WERI-Rb-1 (cell line): ENCODE results near the gene RHOH.

Source experiments
- DNase-seq: peaks from one replicate; pipeline ENCODE4 v3.0.0-alpha.2; 2020
- H3K27ac ChIP-seq: fragments of 250-450 bp; sonication (Bioruptor Pico); 2 replicates; pipeline ENCODE4 v1.5.1; 2020; ENCODE audit warnings: mild to moderate bottlenecking, moderate library complexity
- H3K27me3 ChIP-seq: fragments of 250-450 bp; sonication (Bioruptor Pico); 2 replicates; pipeline ENCODE4 v1.5.1; 2021; ENCODE audit warnings: mild to moderate bottlenecking, low read depth, moderate library complexity; ENCODE audit not compliant: insufficient read depth, severe bottlenecking
- H3K36me3 ChIP-seq: fragments of 250-450 bp; sonication (Bioruptor Pico); 2 replicates; pipeline ENCODE4 v1.5.1; 2020; ENCODE audit warnings: mild to moderate bottlenecking, moderate library complexity
- H3K4me3 ChIP-seq: 2 replicates; pipeline ENCODE4 v1.5.1; 2011; ENCODE audit warnings: low read depth, mild to moderate bottlenecking, control low read depth, low read length
- H3K9me3 ChIP-seq: fragments of 250-450 bp; sonication (Bioruptor Pico); 2 replicates; pipeline ENCODE4 v1.5.1; 2021; ENCODE audit warnings: mild to moderate bottlenecking, moderate library complexity; ENCODE audit not compliant: severe bottlenecking
- CTCF ChIP-seq: IDR thresholded peaks from 2 replicates; pipeline ENCODE4 v1.5.1; 2011; ENCODE audit warnings: low read depth, mild to moderate bottlenecking, control low read depth, inconsistent platforms, low read length

The RHOH gene

GRCh38 chr4:40238008-40238699, 41.3 kb downstream of the RHOH start:
- no peaks in the 10 kb centered on the region for H3K36me3 ChIP-seq
- TF ChIP-seq CTCF: no peak
- no peak overlapping the region for H3K27ac ChIP-seq

DNA sequence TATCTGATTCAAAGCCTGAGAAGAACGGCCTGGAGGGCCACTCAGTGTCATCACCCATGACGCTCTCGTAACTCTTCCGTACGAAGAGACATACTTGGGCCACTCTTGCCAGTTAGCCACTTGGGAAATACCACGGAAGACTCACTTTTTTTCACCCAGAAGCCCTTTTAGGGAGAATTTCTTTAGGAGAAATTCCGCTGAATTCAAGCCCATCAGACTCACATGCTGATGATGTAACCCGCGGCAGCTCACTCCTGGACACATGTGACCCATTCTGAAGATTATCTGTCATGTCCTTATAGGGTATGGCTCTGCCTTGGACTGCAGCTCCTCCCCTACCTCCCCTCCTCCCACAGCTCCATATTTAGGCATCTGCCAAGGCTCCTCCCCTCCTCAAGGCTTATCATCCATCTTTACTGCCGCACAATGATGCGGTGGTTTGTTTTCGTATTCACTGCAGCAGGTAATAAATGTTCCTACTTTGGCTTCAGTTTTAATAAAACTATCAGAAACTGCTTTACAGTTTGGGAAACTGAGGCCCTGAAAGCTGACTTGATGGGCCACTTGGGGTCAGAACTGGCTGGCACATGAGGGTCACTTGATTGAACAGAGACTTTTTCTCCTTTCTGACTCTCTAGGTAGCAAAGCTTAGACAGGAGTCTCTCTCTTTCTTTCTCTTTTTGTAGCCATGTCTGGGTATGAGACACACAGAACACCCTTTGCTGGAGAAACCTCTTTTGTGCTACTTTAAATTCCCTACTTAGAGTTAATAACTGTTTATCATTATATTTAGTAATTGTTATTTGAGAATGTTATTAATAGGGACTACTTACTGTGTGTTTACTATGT, 42.1 kb downstream of the RHOH start:
- no peaks in the 10 kb centered on the region for H3K9me3 ChIP-seq
- no peak for DNase-seq
- no peak overlapping the region for H3K27ac ChIP-seq
- no peak overlapping the region for H3K4me3 ChIP-seq
- TF ChIP-seq CTCF: no peak
- no peaks in the 10 kb centered on the region for H3K27me3 ChIP-seq
- H3K36me3 ChIP-seq: no peaks in the 10 kb centered on the region

More at GRCh38 chr4:40238008-40238699, 41.3 kb downstream of the RHOH start:
- H3K9me3 ChIP-seq: no peaks in the 10 kb centered on the region
- no peak for DNase-seq
- no peak overlapping the region for H3K4me3 ChIP-seq
- no peaks in the 10 kb centered on the region for H3K27me3 ChIP-seq

DNA sequence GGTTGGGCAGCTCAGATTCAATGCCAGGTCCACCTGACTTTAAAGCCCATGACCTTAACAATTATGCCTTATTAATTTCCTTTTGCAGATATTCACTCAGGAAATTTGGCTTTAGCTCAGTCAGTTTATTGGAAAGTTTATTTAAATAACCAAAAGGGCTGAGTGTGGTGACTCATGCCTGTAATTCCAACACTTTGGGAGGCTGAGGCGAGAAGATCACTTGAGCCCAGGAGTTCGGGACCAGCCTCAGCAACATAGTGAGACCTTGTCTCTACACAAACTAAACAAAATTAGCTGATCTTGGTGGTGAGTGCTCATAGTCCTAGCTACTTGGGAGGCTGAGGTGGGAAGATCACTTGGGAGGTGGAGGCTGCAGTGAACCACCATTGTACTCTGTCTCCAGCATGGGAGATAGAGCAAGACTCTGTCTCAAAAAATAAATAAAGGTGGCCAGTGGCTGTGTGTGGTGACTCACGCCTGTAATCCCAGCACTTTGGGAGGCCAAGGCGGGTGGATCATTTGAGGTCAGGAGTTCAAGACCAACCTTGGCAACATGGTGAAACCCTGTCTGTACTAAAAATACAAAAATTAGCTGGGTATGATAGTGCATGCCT, 43.3 kb downstream of the RHOH start:
- no peak for DNase-seq
- no peaks in the 10 kb centered on the region for H3K9me3 ChIP-seq
- no peaks in the 10 kb centered on the region for H3K36me3 ChIP-seq
- no peak overlapping the region for H3K27ac ChIP-seq
- H3K27me3 ChIP-seq: no peaks in the 10 kb centered on the region
- no peak for TF ChIP-seq CTCF
- no peak overlapping the region for H3K4me3 ChIP-seq

GRCh38 chr4:40241026-40241425, 44.2 kb downstream of the RHOH start:
- Histone ChIP-seq H3K9me3 (no peaks in the 10 kb centered on the region), H3K27ac (no peak overlapping the region), H3K36me3 (no peaks in the 10 kb centered on the region), H3K4me3 (no peak overlapping the region), H3K27me3 (no peaks in the 10 kb centered on the region)
- DNase-seq: no peak
- no peak for TF ChIP-seq CTCF

GRCh38 chr4:40241941-40242340, 45.1 kb downstream of the RHOH start:
- no peaks in the 10 kb centered on the region for H3K36me3 ChIP-seq
- no peak overlapping the region for H3K27ac ChIP-seq
- H3K4me3 ChIP-seq: no peak overlapping the region
- no peaks in the 10 kb centered on the region for H3K9me3 ChIP-seq
- no peak for DNase-seq
- no peak for TF ChIP-seq CTCF
- no peaks in the 10 kb centered on the region for H3K27me3 ChIP-seq
